Nephron progenitor cell (in vitro differentiated cells): ENCODE results near the gene RAB11FIP3.

Experiments
- DNase-seq: peaks from one replicate; pipeline ENCODE4 v3.0.0; 2021
- H3K27ac Mint-ChIP-seq: 2 replicates; pipeline ENCODE4 v1.8.0; 2021; ENCODE audit warnings: mild to moderate bottlenecking, moderate library complexity, mixed read lengths
- H3K27me3 Mint-ChIP-seq: 2 replicates; pipeline ENCODE4 v1.8.0; 2021; ENCODE audit warnings: mild to moderate bottlenecking, low read depth, mixed read lengths; ENCODE audit not compliant: poor library complexity
- H3K36me3 Mint-ChIP-seq: 2 replicates; pipeline ENCODE4 v1.8.0; 2021; ENCODE audit warnings: low read depth, mixed read lengths
- H3K4me1 Mint-ChIP-seq: 2 replicates; pipeline ENCODE4 v1.8.0; 2021; ENCODE audit warnings: mixed read lengths
- H3K4me3 Mint-ChIP-seq: 2 replicates; pipeline ENCODE4 v1.8.0; 2021; ENCODE audit warnings: mild to moderate bottlenecking, moderate library complexity, mixed read lengths
- H3K9me3 Mint-ChIP-seq: 2 replicates; pipeline ENCODE4 v1.8.0; 2021; ENCODE audit warnings: mild to moderate bottlenecking, moderate library complexity, mixed read lengths
- TF ChIP-seq, protein P1 (sequence below): fragments of 200-600 bp; sonication (generic); IDR thresholded peaks from 2 replicates; pipeline ENCODE4 v1.5.0; 2021; ENCODE audit warnings: antibody characterized with exemption

Gene RAB11FIP3

DNA sequence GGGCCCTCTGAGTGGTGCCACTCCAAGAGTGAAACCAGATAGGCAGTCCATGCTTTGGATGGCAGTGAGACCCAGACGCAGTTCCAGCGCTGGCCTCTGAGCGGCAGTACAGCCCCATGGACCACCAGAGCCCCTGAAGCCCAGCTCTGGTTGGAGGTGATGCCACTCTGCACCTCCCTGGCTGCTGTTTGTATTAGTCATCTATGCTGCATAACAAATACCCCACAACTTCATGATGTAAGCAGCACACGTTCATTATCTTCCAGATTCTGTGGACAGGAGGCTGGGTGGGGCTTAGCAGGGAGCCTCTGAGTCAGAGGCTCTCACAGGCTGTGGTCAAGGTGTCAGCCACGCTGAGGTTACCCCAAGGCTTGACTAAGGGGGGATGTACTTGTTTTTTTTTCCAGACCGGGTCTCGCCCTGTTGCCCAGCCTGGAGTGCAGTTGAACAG lies 33.5 kb upstream of the RAB11FIP3 start:
- peaks cover 44% of the 10 kb centered on the region for H3K4me1 Mint-ChIP-seq
- H3K27ac Mint-ChIP-seq, result no peak overlapping the region
- H3K36me3 Mint-ChIP-seq, result peaks cover 8% of the 10 kb centered on the region
- peaks cover 7% of the 10 kb centered on the region for H3K27me3 Mint-ChIP-seq
- TF ChIP-seq, protein P1, sequence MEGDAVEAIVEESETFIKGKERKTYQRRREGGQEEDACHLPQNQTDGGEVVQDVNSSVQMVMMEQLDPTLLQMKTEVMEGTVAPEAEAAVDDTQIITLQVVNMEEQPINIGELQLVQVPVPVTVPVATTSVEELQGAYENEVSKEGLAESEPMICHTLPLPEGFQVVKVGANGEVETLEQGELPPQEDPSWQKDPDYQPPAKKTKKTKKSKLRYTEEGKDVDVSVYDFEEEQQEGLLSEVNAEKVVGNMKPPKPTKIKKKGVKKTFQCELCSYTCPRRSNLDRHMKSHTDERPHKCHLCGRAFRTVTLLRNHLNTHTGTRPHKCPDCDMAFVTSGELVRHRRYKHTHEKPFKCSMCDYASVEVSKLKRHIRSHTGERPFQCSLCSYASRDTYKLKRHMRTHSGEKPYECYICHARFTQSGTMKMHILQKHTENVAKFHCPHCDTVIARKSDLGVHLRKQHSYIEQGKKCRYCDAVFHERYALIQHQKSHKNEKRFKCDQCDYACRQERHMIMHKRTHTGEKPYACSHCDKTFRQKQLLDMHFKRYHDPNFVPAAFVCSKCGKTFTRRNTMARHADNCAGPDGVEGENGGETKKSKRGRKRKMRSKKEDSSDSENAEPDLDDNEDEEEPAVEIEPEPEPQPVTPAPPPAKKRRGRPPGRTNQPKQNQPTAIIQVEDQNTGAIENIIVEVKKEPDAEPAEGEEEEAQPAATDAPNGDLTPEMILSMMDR, result peak; percentile 59
- DNase-seq, result peak; percentile 64
- peaks cover 4% of the 10 kb centered on the region for H3K9me3 Mint-ChIP-seq
- H3K4me3 Mint-ChIP-seq, result no peak overlapping the region

DNA sequence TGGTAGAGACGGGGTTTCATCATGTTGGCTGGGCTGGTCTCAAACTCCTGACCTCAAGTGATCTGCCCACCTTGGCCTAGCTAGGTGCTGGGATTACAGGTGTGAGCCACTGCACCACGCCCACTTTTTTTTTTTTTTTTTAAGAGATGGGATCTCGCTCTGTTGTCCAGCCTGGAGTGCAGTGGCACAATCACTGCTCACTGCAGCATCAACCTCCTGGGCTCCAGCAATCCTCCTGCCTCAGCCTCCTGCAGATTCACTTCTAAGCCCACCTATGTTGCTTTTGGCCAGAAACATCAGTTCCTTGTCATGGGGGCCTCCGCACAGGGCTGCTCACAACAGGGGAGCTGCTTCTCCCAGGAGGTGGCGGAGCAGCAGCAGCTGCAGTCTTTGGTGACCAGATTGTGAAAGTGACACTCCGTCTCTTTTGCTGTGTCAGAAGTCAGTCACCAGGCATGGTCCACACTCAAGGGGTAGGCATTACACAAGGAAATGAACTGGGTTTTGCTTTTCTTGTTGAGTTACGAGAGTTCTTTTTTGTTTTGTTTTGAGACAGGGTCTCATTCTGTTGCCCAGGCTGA lies 32.9 kb upstream of the RAB11FIP3 start:
- no peak for DNase-seq
- Mint-ChIP-seq H3K4me1 (peaks cover 39% of the 10 kb centered on the region), H3K9me3 (peaks cover 4% of the 10 kb centered on the region), H3K4me3 (no peak overlapping the region), H3K27ac (no peak overlapping the region), H3K27me3 (peaks cover 7% of the 10 kb centered on the region), H3K36me3 (peaks cover 8% of the 10 kb centered on the region)
- TF ChIP-seq, protein P1, result no peak

DNA sequence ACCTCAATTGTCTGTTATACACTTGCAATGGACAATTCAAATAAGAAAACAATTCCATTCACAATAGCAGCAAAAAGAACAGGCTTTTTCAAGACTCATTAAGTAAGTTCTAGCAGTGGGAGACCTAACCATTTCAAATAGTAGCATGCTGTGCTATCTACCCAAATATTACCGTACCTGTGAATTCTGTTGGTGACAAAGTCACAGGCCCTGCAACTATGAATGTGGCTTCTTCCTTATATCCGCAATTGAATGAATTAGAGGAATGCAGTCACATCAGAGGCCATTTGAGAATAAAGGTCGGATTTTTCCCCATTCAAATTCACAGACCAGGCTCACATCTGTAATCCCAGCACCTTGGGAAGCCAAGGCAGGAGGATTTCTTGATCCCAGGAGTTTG lies 29.2 kb upstream of the RAB11FIP3 start:
- H3K9me3 Mint-ChIP-seq, result peaks cover 4% of the 10 kb centered on the region
- peaks cover 31% of the 10 kb centered on the region for H3K4me1 Mint-ChIP-seq
- TF ChIP-seq, protein P1, result no peak
- peaks cover 7% of the 10 kb centered on the region for H3K27me3 Mint-ChIP-seq
- H3K36me3 Mint-ChIP-seq, result peaks cover 9% of the 10 kb centered on the region
- H3K4me3 Mint-ChIP-seq, result peak overlapping the region; percentile 94
- peak overlapping the region; percentile 97 for H3K27ac Mint-ChIP-seq
- no peak for DNase-seq

DNA sequence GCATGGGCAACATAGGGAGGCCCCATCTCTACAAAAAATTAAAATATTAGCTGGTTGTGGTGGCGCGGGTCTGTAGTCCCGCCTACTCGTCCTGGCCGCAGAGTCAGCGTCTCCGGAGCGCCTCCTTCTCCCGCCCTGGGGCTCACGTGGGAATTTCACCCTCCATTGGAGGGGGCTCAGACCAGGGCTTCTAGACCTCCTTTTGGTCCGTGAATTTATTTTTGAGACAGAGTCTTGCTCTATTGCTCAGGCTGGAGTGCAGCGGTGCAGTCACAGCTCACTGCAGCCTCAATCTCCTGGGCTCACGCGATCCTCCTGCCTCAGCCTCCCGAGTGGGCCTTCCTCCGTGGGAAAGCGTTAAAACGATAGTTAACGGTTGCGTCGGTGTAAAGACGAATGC lies 28.8 kb upstream of the RAB11FIP3 start:
- Mint-ChIP-seq H3K27me3 (peaks cover 7% of the 10 kb centered on the region), H3K27ac (peak overlapping the region; percentile 97), H3K36me3 (peaks cover 9% of the 10 kb centered on the region), H3K4me1 (peaks cover 31% of the 10 kb centered on the region), H3K9me3 (peaks cover 4% of the 10 kb centered on the region), H3K4me3 (peak overlapping the region; percentile 94)
- TF ChIP-seq, protein P1, result no peak
- DNase-seq, result peak; percentile 60

DNA sequence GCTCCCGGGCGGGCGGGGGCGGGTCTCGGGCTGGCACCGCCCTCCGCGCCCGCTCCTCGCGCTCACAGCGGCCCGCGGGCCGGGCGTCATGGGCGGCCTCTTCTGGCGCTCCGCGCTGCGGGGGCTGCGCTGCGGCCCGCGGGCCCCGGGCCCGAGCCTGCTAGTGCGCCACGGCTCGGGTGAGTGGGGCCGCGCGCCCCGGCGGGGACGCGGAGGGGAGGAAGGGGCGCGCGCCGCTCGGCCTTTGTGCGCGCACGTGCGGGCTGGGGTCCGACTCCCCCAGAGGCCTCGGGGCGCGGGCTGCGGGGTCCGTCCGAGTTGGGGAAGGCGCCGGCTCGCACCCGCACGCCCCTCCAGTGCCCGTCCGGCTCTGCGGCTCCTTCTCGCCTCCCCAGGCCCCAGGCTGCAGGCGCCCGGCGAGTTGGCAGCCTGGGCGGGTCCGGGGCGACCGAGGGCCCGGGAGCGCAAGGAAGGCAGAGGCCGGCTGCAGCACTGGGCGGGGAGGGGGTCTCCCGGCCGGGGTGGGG lies 28.3 kb upstream of the RAB11FIP3 start, which contains the start of gene NME4:
Gene NME4 (plus strand): TSS at position 65 of the 527 bp plus-strand sequence. CDS start 24 bp downstream, at position 89.
- peaks cover 4% of the 10 kb centered on the region for H3K36me3 Mint-ChIP-seq
- TF ChIP-seq, protein P1, result no peak

More for the DNA sequence above, 28.3 kb upstream of the RAB11FIP3 start, which contains the start of gene NME4:
- Mint-ChIP-seq H3K4me1 (peaks cover 31% of the 10 kb centered on the region), H3K4me3 (peak within 1 kb of the TSS; percentile 94), H3K27ac (peak within 1 kb of the TSS; percentile 97), H3K9me3 (peaks cover 4% of the 10 kb centered on the region), H3K27me3 (peaks cover 7% of the 10 kb centered on the region)
- DNase-seq, result peak; percentile 59
